ENCODE measurements around the gene TNRC6C.
"Not testable (repeated sequence)": the region's sequence is repeated elsewhere in the genome, so short reads cannot be mapped to it uniquely, and the experiment has no call there.

TNRC6C gene

GRCh38 chr17:77963441-77963840 lies 4.9 kb downstream of the TNRC6C start:
- no peak for DNase-seq (ENCODE audit: low read depth)
- no peak for TF ChIP-seq CTCF (IDR thresholded peaks at IDR 0.05; ENCODE audit: insufficient read depth, low read depth, low read length, missing control alignments)
- H3K4me3 ChIP-seq (ENCODE audit: low read length), result no peak overlapping the region

- TF ChIP-seq CTCF (IDR thresholded peaks at IDR 0.05; ENCODE audit: insufficient read depth, low read depth, low read length, missing control alignments), result no peak
These were observed 6.8 kb downstream of the TNRC6C start for GRCh38 chr17:77965352-77965751.

GRCh38 chr17:77966476-77966875 lies 8.0 kb downstream of the TNRC6C start:
- no peak for TF ChIP-seq CTCF (IDR thresholded peaks at IDR 0.05; ENCODE audit: insufficient read depth, low read depth, low read length, missing control alignments)
- DNase-seq (ENCODE audit: low read depth), result no peak
- no peak overlapping the region for H3K4me3 ChIP-seq (ENCODE audit: low read length)

More at GRCh38 chr17:77965352-77965751, 6.8 kb downstream of the TNRC6C start:
- no peak for DNase-seq (ENCODE audit: low read depth)
- no peak overlapping the region for H3K4me3 ChIP-seq (ENCODE audit: low read length)

GRCh38 chr17:77968788-77969187 lies 10.3 kb downstream of the TNRC6C start:
- no peak for DNase-seq (ENCODE audit: low read depth)
- no peak overlapping the region for H3K4me3 ChIP-seq (ENCODE audit: low read length)
- TF ChIP-seq CTCF (IDR thresholded peaks at IDR 0.05; ENCODE audit: insufficient read depth, low read depth, low read length, missing control alignments), result no peak

- not testable (repeated sequence) for DNase-seq (ENCODE audit: low read depth); H3K4me3 ChIP-seq (ENCODE audit: low read length)
These were observed 13.8 kb downstream of the TNRC6C start for GRCh38 chr17:77972271-77972670.

GRCh38 chr17:77973953-77974352 lies 15.4 kb downstream of the TNRC6C start:
- no peak for TF ChIP-seq CTCF (IDR thresholded peaks at IDR 0.05; ENCODE audit: insufficient read depth, low read depth, low read length, missing control alignments)
- no peak overlapping the region for H3K4me3 ChIP-seq (ENCODE audit: low read length)
- DNase-seq (ENCODE audit: low read depth), result no peak

- no peak for TF ChIP-seq CTCF (IDR thresholded peaks at IDR 0.05; ENCODE audit: insufficient read depth, low read depth, low read length, missing control alignments)
- H3K4me3 ChIP-seq (ENCODE audit: low read length), result no peak overlapping the region
- DNase-seq (ENCODE audit: low read depth), result no peak
These were observed 15.9 kb downstream of the TNRC6C start for GRCh38 chr17:77974396-77974795.

- H3K4me3 ChIP-seq (ENCODE audit: low read length); DNase-seq (ENCODE audit: low read depth): not testable (repeated sequence)
These were observed 23.9 kb downstream of the TNRC6C start for GRCh38 chr17:77982430-77982829.
